ENCODE measurements around the gene SLC24A5. TPM values are rescaled to one million over a fixed set of nuclear protein-coding genes. Genes with fewer than 3 reads are reported as not detected.

SLC24A5 gene
- not detected for total RNA-seq

DNA sequence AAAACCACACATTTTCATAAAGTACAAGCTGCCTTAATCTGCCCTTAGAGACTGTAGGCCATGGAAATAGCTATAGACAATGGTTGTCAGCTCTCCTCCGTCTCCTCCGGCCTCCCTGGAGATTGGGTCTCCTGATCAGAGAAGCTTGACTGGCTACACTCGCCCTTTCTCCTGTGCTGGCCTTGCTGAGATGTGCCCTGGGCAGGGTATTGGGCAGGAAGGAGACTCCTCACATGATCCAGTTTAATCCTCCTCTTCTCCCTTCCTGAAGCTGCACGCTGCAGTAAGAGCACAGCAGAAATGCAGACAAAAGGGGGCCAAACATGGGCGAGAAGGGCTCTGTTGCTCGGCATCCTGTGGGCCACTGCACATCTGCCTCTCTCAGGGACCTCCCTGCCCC lies at the start of gene SLC24A5:
Gene SLC24A5, plus strand, starts transcription at position 246 of the 400 bp plus-strand sequence. Its CDS starts 55 bp downstream, at position 301.
- DNase-seq (ENCODE audit: low spot score) = no peak

DNA sequence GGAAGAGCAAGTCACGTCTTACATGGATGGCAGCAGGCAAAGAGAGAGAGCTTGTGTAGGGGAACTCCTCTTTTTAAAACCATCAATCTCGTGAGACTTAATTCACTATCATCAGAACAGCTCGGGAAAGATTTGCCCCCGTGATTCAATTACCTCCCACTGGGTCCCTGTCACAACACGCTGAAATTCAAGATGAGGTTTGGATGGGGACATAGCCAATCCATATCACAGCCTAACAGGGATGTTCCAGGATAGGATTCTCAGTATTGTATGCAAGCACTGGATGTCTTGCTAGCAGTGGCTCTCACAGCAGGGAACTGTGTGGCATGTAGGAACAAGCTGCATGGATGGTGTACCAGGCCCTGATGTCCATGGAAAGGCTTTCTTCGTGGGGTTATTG lies 47.8 kb upstream of the SLC24A5 start:
- no peak for DNase-seq (ENCODE audit: low spot score)

DNA sequence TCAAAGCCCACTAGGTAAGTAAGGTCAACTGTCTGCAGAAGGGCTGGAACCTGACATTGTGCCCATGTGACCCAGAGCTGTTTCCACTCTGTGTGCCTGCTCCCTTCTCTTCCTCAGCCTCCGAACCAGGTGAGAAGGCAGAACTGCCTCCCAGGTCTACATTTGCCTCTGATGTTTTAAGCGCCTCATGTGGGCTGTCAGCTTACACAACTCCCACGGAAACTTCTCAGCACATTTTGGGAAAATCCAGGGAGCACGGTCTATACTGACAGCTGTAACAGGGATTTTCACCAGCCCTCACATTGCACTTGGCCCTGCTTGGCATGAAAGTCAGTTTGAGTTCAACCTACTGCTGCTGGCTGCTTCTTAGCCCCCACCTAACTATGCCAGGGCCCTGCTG lies 46.9 kb upstream of the SLC24A5 start:
- DNase-seq (ENCODE audit: low spot score) = no peak

DNA sequence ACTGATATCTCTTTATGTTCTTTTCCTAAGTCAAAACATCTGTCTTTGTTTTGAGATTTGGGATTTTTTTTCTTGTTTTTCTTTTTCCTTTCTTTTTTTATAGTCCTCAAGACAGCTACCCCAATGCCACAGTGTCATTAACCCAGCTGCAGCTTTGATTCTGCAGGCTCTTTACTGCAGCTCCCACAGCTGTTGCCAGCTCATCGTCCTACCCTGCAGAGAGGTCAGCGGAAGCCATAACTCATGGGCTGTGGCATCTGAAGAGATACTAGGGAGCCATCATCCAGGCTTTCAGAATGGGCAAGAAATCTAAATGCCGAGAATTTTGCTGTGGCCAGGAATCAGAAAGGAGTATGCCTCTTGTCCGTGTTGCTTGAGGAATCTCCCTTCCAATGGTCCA lies 44.3 kb upstream of the SLC24A5 start:
- DNase-seq (ENCODE audit: low spot score) = no peak

DNA sequence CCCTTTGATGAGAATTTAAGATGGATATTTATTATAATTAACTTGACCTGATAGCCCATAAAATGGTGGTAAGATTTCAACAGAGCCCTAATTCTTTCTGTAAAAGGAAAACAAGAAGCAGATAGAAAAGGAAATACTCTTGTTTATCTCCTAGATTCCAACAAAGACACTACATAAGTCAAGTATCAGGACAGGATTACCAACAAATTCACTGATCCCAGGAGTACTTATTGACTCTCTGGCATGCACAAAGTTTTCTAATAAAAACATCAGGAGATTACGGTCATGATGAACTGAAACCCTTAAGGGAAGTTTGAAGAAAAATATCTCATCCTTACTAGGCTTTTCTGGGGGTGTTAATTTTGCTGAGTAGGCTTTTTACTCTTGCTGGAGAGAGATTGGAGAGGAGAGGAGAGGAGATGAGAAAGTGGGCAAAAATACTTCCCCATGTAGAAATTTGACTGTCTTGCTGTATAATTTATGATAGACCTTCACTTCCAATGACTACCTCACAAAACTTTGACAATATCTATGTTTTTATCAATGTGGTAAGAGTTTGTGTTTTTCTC lies 43.1 kb upstream of the SLC24A5 start:
- no peak for DNase-seq (ENCODE audit: low spot score)

DNA sequence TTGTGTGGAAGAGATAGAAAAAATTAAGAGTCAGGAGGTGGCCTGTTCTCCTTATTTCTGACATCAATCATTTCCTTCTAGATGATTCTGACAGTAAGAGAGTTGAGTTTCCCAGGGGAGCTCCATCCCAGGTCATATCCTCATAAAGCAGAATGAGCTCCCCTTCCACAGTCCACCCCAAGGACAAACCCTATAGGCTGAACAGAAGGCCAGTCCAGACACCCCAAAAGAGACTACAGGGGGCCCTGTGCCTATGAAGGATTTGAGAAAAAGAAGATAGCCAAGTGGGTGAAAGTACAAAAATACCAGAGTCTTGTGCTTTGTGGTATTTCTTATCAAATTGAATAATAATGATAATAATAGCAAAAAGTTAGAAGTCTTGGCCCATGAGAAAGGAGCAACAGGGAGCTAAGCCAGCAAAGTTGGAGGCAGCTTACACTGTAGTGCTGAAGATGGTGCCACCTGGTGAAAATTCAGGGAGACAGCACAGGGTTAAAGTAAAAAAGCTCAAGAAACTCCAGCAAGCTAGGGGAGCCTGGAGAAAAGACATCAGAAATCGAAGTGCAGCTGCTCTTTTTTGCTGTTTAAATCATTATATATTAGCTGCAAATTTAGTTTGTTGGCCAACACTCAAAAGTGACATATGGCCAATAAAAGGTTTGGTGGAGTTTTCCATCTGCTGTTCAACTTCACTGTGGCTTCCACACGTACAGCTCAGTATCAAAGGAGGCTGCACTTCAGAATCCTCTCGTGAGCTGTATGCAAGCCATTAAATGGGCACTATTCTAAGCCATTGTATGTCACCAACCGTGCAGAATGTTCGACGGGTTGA lies 35.8 kb upstream of the SLC24A5 start:
- DNase-seq (ENCODE audit: low spot score) = no peak

DNA sequence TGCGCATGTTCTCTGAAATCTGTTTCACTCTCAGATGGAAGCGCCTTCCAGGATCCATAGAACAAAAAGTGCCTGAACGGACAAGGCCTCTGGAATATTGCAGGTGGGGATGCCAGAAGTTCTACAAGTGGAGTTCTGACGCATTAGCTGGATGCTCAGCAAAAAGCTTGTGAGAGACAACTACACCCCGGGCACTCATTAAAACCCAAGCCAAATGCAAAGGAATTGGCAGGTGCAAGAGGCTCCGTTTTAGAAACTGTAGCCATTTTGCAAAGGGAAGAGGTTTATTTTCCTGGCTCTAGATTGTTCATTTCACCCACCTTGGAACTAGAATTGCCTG lies 35.2 kb upstream of the SLC24A5 start:
- no peak for DNase-seq (ENCODE audit: low spot score)

DNA sequence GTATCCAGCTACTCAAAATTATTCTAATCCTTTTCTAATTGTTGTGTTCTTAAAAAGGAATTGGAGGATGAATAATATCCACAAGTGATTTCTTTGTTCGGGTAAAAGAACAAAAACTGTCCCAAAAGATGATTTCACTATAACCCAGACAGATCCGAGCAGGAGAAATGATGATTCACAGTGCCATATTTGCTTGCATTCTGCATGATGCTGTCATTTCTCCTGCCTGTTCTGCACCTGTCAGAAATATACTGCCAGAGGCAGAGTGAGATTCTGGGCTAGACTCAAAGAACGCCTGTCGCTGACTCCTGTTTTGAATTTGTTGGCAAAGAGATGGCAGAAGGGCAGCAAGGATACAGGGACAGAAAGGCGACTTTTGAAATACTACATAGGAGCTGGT lies 34.7 kb upstream of the SLC24A5 start:
- DNase-seq (ENCODE audit: low spot score) = no peak

DNA sequence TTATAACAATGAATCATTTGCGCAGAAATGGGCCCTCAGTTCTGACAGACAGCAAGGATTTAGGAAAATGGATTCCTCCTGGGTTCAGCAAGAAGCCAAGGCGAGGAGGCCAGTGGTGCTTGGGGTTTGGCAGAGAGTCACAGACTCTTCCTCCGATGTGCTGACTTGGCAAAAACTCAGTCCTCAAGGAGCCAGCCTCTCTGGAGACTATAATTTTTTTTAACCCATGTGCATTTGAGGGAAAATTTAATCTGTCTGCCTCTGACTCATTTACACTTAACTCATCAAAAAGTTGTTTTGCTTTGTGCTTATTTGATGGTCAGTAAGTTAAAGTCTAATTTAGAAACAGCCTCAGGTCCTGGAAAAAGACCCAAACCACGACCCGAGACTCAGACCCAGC lies 34.2 kb upstream of the SLC24A5 start:
- no peak for DNase-seq (ENCODE audit: low spot score)

DNA sequence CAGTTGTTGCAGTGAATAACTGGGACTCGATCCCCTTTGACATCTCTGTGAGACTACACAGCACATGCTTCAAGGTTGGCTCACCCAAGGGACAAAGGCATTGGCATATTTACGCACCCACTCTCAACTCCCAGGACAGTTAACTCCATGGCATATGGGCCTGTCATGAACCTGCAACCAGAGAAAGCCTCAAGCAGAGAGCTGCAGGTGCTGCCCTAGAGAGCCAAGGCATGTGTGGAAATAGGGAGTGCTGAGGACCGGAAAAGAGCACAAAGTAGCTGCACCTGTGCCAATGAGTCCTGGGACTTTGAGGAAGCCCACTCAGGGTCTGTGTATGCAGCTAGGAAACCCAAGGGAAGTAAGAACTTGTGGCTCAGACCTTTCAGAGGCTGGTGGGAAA lies 32.9 kb upstream of the SLC24A5 start:
- DNase-seq (ENCODE audit: low spot score) = no peak

DNA sequence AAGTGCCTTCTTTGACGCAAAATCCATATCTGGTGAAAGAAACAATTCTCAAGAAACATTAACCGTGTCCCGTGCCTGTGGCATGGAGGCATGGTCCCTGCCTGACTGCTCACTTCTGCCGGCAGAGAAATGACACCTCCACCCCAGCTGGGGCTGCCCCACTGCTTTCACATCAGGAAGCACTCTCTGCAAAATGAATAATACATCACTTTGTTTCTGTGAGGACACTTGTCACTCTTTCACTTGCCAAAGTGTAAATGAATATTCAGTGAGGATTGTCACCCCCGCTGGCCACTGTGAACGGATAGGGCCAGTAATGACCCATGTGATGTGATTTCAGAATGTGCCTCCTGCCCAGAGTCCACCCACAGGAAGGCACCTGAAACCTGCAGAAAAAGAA lies 31.1 kb upstream of the SLC24A5 start:
- DNase-seq (ENCODE audit: low spot score) = no peak

DNA sequence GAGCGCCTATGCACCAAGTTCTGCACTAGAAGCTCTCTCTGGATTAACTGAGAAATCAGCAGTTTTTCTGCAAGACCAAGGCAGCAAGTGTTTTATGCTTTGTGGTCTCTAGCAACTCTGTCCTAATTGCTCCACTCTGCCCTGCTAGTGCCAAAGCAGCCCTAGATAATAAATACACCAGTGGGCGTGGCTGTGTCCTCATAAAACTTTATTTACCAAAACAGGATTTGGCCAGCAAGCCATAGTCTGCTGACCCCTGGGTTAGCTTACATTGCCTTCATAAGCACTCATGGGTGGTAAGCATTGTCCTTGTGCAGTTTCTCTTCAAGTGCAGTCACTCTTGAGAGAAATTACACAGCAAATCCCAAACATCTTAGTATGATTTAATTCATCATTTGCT lies 30.7 kb upstream of the SLC24A5 start:
- no peak for DNase-seq (ENCODE audit: low spot score)

DNA sequence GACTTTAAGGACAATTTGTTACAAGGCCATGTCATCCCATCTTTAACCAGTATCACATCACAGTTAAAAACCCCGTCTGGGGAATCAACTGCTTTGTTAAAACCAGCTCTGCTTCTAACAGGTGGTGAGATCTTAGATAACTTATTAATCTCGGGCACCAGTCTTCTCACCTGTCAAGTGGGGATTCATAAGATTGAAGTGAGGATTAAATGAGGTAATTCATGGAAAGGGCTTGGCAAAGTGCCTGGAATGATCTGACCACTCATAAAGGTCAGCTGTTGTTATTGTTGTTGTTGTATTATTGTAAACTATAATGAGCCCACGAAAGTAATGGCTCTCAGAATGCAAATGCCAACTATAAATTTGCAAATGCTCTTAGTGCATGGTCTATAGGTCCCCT lies 30.1 kb upstream of the SLC24A5 start:
- DNase-seq (ENCODE audit: low spot score) = no peak

DNA sequence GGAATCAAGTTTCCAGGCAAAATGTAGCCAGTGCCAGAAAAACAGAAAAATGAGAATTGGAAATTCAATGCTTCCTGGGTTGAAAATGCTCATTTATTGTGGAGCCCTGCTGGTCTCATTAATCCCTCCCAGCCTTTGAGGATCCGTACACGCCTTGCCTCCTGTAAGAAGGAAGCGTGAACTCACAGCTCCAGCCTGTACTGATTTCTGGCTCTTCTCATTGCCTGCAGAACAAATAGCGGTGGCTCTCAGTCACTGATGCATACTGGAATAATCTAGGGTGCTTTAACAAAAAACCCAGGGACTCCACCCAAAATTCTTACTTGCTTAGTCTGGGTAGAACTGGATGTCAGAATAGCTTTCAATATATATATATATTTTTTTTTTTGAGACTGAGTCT lies 29.3 kb upstream of the SLC24A5 start:
- no peak for DNase-seq (ENCODE audit: low spot score)

DNA sequence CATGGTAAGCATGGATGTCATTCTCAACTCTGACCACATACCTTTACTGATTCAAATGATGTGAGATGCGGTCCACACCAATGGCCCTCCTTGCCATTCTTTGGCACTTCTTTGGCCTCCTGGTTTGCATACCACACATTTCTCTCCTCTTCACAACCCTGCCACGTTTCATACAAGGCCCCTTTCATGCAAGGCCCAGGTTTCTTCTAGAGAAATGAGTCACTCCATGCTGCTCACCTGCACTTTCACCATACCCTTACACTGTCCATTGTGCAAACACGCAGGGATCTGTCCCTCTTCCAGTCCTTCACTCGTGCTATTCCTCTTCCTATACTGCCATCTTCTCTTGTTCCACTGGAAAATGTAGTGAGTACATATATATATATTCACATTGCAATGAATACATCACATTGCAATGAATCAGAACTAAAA lies 24.4 kb upstream of the SLC24A5 start:
- DNase-seq (ENCODE audit: low spot score) = no peak

DNA sequence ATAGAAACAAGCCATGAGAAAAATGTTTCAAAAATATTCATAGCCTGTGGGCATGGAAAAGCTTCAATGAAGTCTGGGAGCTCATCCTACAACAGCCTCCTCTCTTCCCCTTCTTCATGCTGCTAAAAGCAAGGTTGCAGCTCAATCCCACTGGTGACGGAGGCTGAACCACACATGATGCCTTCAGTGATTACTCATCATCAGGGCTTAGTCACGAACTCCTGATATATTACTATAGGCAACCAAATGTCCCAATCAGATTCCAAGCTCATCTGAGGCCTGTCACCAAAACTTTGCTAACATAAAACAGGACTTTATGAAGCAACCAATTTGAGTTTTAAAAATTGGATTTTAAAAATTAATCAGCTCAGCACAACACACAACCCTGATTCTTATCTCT lies 24.0 kb upstream of the SLC24A5 start:
- DNase-seq (ENCODE audit: low spot score) = no peak

DNA sequence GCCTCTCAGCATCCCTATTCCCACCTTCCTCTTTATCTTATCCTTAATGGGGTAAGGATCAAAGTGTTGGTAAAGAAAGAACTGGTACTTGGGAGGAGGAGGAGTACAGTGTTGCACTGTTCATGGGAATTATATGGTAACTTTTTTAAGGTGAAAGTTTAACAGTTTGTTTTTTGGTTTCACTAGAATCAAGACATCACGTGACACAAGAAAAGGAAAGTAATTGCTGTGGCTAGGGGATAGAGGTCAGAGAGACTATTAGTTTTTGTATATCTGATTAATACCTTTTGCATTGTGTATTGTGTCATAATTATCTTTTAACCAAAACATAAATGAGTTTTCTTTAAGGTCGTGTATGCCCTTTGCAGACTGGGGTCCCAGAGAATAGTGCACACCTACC lies 23.5 kb upstream of the SLC24A5 start:
- DNase-seq (ENCODE audit: low spot score) = no peak

DNA sequence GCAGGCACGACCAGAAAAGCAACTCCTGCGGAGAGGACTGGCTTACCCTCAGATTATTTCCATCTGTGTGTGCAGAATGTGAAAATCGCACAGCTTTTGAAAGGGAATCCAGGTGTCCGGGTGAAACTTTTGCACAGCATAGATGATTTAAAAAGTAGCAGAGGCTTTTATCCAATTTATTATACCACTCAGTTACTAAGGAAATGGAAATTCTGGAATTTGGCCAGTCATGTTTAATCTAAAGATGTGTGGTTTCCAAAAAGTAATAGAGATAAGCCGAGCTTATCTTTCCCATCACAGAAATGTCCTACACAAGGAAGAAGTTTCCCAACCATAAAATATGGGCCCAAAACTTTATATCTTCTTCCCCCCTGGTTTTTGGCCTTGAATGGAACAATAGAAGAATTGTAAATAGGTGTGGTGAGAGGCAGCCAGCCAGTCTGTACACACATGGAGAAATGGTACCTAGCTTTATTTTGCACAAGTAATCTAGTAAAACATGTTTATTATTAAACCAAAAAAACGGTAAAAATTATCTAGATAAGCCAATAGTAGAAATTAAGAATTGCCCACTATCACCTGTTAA lies 19.3 kb upstream of the SLC24A5 start:
- no peak for DNase-seq (ENCODE audit: low spot score)

DNA sequence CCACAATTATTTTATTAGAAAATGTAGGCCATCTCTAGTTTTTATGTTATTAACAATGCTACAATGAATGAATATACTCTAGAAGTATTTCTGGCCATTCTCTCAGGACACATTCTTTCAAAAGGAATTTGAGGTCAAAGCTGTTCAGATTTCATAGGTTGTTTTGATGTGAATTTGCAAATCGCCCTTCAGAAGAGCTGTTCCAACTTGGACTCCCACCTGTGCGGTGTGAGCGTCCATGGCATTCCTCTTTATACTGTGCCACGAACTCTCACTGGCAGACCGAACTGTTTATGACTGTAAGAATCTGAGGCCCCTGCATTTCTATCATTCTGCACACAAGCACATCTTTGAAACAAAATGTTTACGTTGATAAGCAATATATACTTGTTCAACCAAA lies 18.6 kb upstream of the SLC24A5 start:
- DNase-seq (ENCODE audit: low spot score) = no peak

DNA sequence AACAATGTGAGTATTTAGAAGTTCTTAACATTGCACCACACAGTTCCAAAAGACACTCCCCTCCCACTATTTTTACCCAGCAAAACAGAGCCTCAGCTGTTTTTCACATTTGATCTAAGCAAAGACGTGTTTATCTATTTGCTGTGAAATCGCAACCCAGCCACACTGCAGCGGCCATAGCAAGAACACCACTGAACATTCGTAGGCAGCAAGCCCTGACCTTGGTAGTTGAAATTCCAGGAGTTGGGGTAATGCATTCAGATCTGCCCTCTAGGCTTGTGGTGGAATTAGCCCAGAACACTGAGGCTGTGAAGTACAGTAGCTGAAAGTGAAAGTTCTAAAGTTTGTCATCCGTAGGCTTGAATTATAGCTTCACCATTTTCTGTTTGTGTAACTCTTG lies 17.1 kb upstream of the SLC24A5 start:
- DNase-seq (ENCODE audit: low spot score) = no peak

DNA sequence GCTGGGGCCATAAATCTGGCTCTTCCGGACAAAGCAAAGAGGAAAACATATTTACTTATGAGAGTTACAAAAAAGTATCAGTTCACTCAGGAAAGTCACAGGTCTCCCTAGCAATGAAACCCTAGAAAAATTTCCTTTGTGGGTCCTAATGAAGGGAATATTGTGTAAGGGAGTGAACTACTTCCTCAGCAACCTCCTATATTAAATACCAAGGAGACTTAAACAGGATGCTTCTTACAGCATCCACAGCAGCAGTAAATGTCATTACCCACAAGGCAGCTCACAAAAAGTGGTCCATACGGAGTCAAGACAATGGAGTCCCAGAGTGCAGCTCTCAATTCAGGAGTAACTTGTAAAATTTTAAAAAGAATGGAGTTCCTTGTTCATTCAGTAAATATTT lies 14.9 kb upstream of the SLC24A5 start:
- no peak for DNase-seq (ENCODE audit: low spot score)

DNA sequence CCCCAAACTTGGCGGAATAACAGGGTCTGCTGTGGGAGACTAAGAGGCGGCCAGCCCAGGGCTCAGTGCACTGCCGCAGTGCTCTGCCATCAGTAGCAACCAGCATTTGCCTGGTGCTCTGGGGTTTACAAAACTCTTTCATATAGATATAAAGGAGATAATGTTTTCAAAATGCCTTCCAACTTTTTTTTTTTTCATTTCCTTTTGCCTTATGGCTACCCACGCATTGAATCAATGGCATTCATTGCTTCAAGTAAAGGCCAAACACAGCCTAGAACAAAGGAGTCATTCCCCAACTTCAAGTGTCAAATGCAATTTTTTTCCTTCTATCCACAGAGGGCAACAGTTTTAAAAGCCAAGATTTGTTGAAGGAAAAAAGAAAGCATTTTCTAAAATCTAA lies 11.6 kb upstream of the SLC24A5 start:
- no peak for DNase-seq (ENCODE audit: low spot score)

DNA sequence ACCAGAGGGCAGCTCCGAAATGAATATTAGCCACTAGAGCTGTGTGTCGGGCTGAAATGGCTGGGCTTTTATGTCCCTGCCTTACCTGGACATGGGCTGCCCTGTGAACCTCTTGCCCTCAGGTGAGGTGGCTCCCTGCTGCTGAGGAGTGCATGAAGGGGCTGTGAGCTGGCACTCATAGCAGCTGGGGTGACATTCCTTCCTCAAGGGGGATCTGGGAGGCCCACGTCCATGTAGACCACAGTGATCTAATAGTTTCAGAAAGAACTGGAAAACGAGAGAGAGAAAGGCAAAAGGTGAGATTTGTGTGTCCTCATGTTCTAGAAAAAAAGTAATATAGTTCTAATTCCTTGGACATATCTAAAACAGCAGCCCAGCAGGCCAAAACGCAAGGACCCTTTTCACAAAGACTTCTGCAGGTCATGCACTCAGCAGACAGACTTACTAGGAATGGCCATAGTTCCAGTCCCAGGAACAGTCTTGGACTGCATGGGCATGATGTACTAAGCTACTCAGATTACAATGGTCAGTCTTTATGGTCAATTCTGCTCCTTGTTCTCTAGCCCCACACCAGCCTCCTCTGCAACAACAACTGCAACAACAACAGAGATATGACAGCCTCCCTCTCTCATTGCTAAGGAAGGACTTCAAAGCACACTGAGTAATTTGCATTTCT lies 10.8 kb upstream of the SLC24A5 start:
- DNase-seq (ENCODE audit: low spot score) = no peak
